Measurements from ENCODE around the gene PCBP4.
"Not testable (repeated sequence)": the region's sequence is repeated elsewhere in the genome, so short reads cannot be mapped to it uniquely, and the experiment has no call there.

Gene PCBP4

GRCh38 chr3:51934139-51934850 is 33.0 kb downstream of the PCBP4 start:
- Histone ChIP-seq H3K4me3 (ENCODE audit: insufficient read length, low read depth) (no peak overlapping the region), H3K27me3 (ENCODE audit: insufficient read depth, insufficient read length) (no peaks in the 10 kb centered on the region), H3K9ac (ENCODE audit: insufficient read length, low read depth) (no peak overlapping the region), H3K4me1 (ENCODE audit: insufficient read depth, insufficient read length) (no peaks in the 10 kb centered on the region), H3K36me3 (ENCODE audit: insufficient read depth, insufficient read length, low read length) (peaks cover 92% of the 10 kb centered on the region), H3K9me3 (ENCODE audit: insufficient read depth, low read length) (no peaks in the 10 kb centered on the region)
- DNase-seq (ENCODE audit: low read depth, low spot score), result no peak
- TF ChIP-seq SUZ12 (IDR thresholded peaks at IDR 0.05; ENCODE audit: extremely low read depth, insufficient read depth, insufficient read length) (no peak), YY1 (IDR thresholded peaks at IDR 0.05; ENCODE audit: insufficient read depth, insufficient read length) (no peak), ZNF274 (IDR thresholded peaks at IDR 0.05; ENCODE audit: low read depth, low read length) (no peak)

- peaks cover 88% of the 10 kb centered on the region for H3K36me3 ChIP-seq (ENCODE audit: insufficient read depth, insufficient read length, low read length)
- H3K9ac ChIP-seq (ENCODE audit: insufficient read length, low read depth), result no peak overlapping the region
- TF ChIP-seq YY1 (IDR thresholded peaks at IDR 0.05; ENCODE audit: insufficient read depth, insufficient read length) (no peak), ZNF274 (IDR thresholded peaks at IDR 0.05; ENCODE audit: low read depth, low read length) (no peak), SUZ12 (IDR thresholded peaks at IDR 0.05; ENCODE audit: extremely low read depth, insufficient read depth, insufficient read length) (no peak)
- DNase-seq (ENCODE audit: low read depth, low spot score), result no peak
- H3K4me1 ChIP-seq (ENCODE audit: insufficient read depth, insufficient read length), result no peaks in the 10 kb centered on the region
- H3K4me3 ChIP-seq (ENCODE audit: insufficient read length, low read depth), result no peak overlapping the region
- no peaks in the 10 kb centered on the region for H3K9me3 ChIP-seq (ENCODE audit: insufficient read depth, low read length)
- H3K27me3 ChIP-seq (ENCODE audit: insufficient read depth, insufficient read length), result no peaks in the 10 kb centered on the region
Measured at GRCh38 chr3:51933471-51934138, 33.6 kb downstream of the PCBP4 start.

- Histone ChIP-seq H3K27me3 (ENCODE audit: insufficient read depth, insufficient read length) (no peaks in the 10 kb centered on the region), H3K9me3 (ENCODE audit: insufficient read depth, low read length) (no peaks in the 10 kb centered on the region), H3K36me3 (ENCODE audit: insufficient read depth, insufficient read length, low read length) (peaks cover 80% of the 10 kb centered on the region), H3K4me3 (ENCODE audit: insufficient read length, low read depth) (no peak overlapping the region), H3K4me1 (ENCODE audit: insufficient read depth, insufficient read length) (no peaks in the 10 kb centered on the region), H3K9ac (ENCODE audit: insufficient read length, low read depth) (no peak overlapping the region)
- DNase-seq (ENCODE audit: low read depth, low spot score), result no peak
- TF ChIP-seq YY1 (IDR thresholded peaks at IDR 0.05; ENCODE audit: insufficient read depth, insufficient read length) (no peak), ZNF274 (IDR thresholded peaks at IDR 0.05; ENCODE audit: low read depth, low read length) (no peak), SUZ12 (IDR thresholded peaks at IDR 0.05; ENCODE audit: extremely low read depth, insufficient read depth, insufficient read length) (no peak)
Measured at GRCh38 chr3:51932471-51933370, 34.5 kb downstream of the PCBP4 start.

- DNase-seq (ENCODE audit: low read depth, low spot score), result no peak
- Histone ChIP-seq H3K4me1 (ENCODE audit: insufficient read depth, insufficient read length) (no peaks in the 10 kb centered on the region), H3K4me3 (ENCODE audit: insufficient read length, low read depth) (no peak overlapping the region), H3K9ac (ENCODE audit: insufficient read length, low read depth) (no peak overlapping the region), H3K9me3 (ENCODE audit: insufficient read depth, low read length) (no peaks in the 10 kb centered on the region), H3K27me3 (ENCODE audit: insufficient read depth, insufficient read length) (no peaks in the 10 kb centered on the region), H3K36me3 (ENCODE audit: insufficient read depth, insufficient read length, low read length) (peaks cover 70% of the 10 kb centered on the region)
- TF ChIP-seq SUZ12 (IDR thresholded peaks at IDR 0.05; ENCODE audit: extremely low read depth, insufficient read depth, insufficient read length), result no peak
- no peak for TF ChIP-seq YY1 (IDR thresholded peaks at IDR 0.05; ENCODE audit: insufficient read depth, insufficient read length)
- no peak for TF ChIP-seq ZNF274 (IDR thresholded peaks at IDR 0.05; ENCODE audit: low read depth, low read length)
Measured at GRCh38 chr3:51931756-51932155, 35.5 kb downstream of the PCBP4 start.

- peaks cover 57% of the 10 kb centered on the region for H3K36me3 ChIP-seq (ENCODE audit: insufficient read depth, insufficient read length, low read length)
- no peak overlapping the region for H3K4me3 ChIP-seq (ENCODE audit: insufficient read length, low read depth)
- H3K9ac ChIP-seq (ENCODE audit: insufficient read length, low read depth), result no peak overlapping the region
- TF ChIP-seq SUZ12 (IDR thresholded peaks at IDR 0.05; ENCODE audit: extremely low read depth, insufficient read depth, insufficient read length), result no peak
- TF ChIP-seq ZNF274 (IDR thresholded peaks at IDR 0.05; ENCODE audit: low read depth, low read length), result no peak
- no peak for TF ChIP-seq YY1 (IDR thresholded peaks at IDR 0.05; ENCODE audit: insufficient read depth, insufficient read length)
- no peaks in the 10 kb centered on the region for H3K4me1 ChIP-seq (ENCODE audit: insufficient read depth, insufficient read length)
- H3K9me3 ChIP-seq (ENCODE audit: insufficient read depth, low read length), result no peaks in the 10 kb centered on the region
- no peak for DNase-seq (ENCODE audit: low read depth, low spot score)
- H3K27me3 ChIP-seq (ENCODE audit: insufficient read depth, insufficient read length), result no peaks in the 10 kb centered on the region
Measured at GRCh38 chr3:51930439-51930838, 36.8 kb downstream of the PCBP4 start.

- H3K4me3 ChIP-seq (ENCODE audit: insufficient read length, low read depth), result no peak overlapping the region
- H3K4me1 ChIP-seq (ENCODE audit: insufficient read depth, insufficient read length), result no peaks in the 10 kb centered on the region
- no peaks in the 10 kb centered on the region for H3K27me3 ChIP-seq (ENCODE audit: insufficient read depth, insufficient read length)
- TF ChIP-seq ZNF274 (IDR thresholded peaks at IDR 0.05; ENCODE audit: low read depth, low read length) (no peak), YY1 (IDR thresholded peaks at IDR 0.05; ENCODE audit: insufficient read depth, insufficient read length) (no peak), SUZ12 (IDR thresholded peaks at IDR 0.05; ENCODE audit: extremely low read depth, insufficient read depth, insufficient read length) (no peak)
- no peak for DNase-seq (ENCODE audit: low read depth, low spot score)
- peaks cover 48% of the 10 kb centered on the region for H3K36me3 ChIP-seq (ENCODE audit: insufficient read depth, insufficient read length, low read length)
- no peak overlapping the region for H3K9ac ChIP-seq (ENCODE audit: insufficient read length, low read depth)
- H3K9me3 ChIP-seq (ENCODE audit: insufficient read depth, low read length), result no peaks in the 10 kb centered on the region
Measured at GRCh38 chr3:51929420-51930003, 37.7 kb downstream of the PCBP4 start.

- H3K4me3 ChIP-seq (ENCODE audit: insufficient read length, low read depth); H3K4me1 ChIP-seq (ENCODE audit: insufficient read depth, insufficient read length); H3K9me3 ChIP-seq (ENCODE audit: insufficient read depth, low read length); H3K9ac ChIP-seq (ENCODE audit: insufficient read length, low read depth); DNase-seq (ENCODE audit: low read depth, low spot score); H3K27me3 ChIP-seq (ENCODE audit: insufficient read depth, insufficient read length): not testable (repeated sequence)
- H3K36me3 ChIP-seq (ENCODE audit: insufficient read depth, insufficient read length, low read length), result peaks cover 43% of the 10 kb centered on the region
Measured at GRCh38 chr3:51928981-51929380, 38.3 kb downstream of the PCBP4 start.
